Ascending aorta (tissue), 2 donors: ENCODE results near the gene NSD1. TPM values are rescaled to one million over a fixed set of nuclear protein-coding genes. Genes with fewer than 3 reads are reported as not detected.
A peak's percentile ranks its signal among the peaks of the same experiment; 100 is the strongest.

Source experiments
- DNase-seq, 2 donors: peaks; one replicate each; pipeline ENCODE4 v3.0.0-alpha.2; 2019; ENCODE audit warnings: low spot score in 2 of 2
- H3K27ac ChIP-seq, 2 donors: fragments of 200-600 bp; sonication (generic); one replicate each; pipeline ENCODE4 v1.5.1; 2016 to 2017; ENCODE audit warnings: mild to moderate bottlenecking in 1 of 2
- H3K27me3 ChIP-seq: fragments of 200-600 bp; sonication (generic); one replicate; pipeline ENCODE4 v1.5.1; 2017
- H3K36me3 ChIP-seq, 2 donors: fragments of 200-600 bp; sonication (generic); one replicate each; pipeline ENCODE4 v1.5.1; 2016
- H3K4me1 ChIP-seq, 2 donors: fragments of 200-600 bp; sonication (generic); one replicate each; pipeline ENCODE4 v1.5.1; 2016 to 2017; ENCODE audit warnings: mild to moderate bottlenecking in 1 of 2
- H3K4me3 ChIP-seq, 2 donors: fragments of 200-600 bp; sonication (generic); one replicate each; pipeline ENCODE4 v1.5.1; 2016 to 2017; ENCODE audit warnings: mild to moderate bottlenecking in 1 of 2
- H3K9me3 ChIP-seq, 2 donors: fragments of 200-600 bp; sonication (generic); one replicate each; pipeline ENCODE4 v1.5.1; 2016
- intact Hi-C: fragments of 100-400 bp; cut with DNase I; formaldehyde crosslinking; loops from one replicate; pipeline ENCODE4 v1.15.1; 2023
- total RNA-seq: library from RNA; depleted of rRNA; stranded (reverse); fragments of >200 nt; gene quantifications from one replicate; pipeline ENCODE4 v1.1.0, GENCODE V29; 2016
- TF ChIP-seq, protein P1 (sequence below), 3 experiments: fragments of 200-600 bp in 2 of 3; fragments of 450-650 bp in 1 of 3; sonication (generic) in 2 of 3; IDR thresholded peaks; one replicate each; pipeline ENCODE4 v1.5.1; 2016 to 2019; ENCODE audit warnings: antibody characterized with exemption in 3 of 3, mild to moderate bottlenecking in 1 of 3, moderate library complexity in 1 of 3

NSD1 gene
- total RNA-seq, 1 donor from 2014 or later: 22.7 TPM

DNA sequence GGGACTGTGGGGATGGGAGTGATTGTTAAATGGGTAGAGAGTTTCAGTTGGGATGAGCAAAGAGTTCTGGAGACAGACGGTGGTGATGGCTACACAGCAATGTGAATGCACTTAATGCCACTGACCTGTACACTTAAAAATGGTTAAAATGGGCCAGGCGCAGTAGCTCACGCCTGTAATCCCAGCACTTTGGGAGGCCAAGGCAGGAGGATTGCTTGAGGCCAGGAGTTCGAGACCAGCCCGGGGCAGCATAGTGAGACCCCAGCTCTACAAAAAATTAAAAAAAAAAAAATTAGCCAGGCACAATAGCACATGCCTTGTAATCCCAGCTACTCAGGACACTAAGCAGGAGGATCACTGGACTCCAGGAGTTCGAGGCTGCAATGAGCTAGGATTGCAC, 210.2 kb downstream of the NSD1 start:
- Histone ChIP-seq H3K36me3 (peaks cover 16 to 31% of the 10 kb centered on the region in 2 donors), H3K4me1 (peaks cover 0 to 6% of the 10 kb centered on the region in 2 donors), H3K27ac (no peak overlapping the region), H3K9me3 (no peaks in the 10 kb centered on the region), H3K4me3 (no peak overlapping the region), H3K27me3 (no peaks in the 10 kb centered on the region)
- no peak for DNase-seq
- TF ChIP-seq, protein P1, sequence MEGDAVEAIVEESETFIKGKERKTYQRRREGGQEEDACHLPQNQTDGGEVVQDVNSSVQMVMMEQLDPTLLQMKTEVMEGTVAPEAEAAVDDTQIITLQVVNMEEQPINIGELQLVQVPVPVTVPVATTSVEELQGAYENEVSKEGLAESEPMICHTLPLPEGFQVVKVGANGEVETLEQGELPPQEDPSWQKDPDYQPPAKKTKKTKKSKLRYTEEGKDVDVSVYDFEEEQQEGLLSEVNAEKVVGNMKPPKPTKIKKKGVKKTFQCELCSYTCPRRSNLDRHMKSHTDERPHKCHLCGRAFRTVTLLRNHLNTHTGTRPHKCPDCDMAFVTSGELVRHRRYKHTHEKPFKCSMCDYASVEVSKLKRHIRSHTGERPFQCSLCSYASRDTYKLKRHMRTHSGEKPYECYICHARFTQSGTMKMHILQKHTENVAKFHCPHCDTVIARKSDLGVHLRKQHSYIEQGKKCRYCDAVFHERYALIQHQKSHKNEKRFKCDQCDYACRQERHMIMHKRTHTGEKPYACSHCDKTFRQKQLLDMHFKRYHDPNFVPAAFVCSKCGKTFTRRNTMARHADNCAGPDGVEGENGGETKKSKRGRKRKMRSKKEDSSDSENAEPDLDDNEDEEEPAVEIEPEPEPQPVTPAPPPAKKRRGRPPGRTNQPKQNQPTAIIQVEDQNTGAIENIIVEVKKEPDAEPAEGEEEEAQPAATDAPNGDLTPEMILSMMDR (IDR thresholded peaks at IDR 0.05): no peak
- intact Hi-C loops: no loop called here

DNA sequence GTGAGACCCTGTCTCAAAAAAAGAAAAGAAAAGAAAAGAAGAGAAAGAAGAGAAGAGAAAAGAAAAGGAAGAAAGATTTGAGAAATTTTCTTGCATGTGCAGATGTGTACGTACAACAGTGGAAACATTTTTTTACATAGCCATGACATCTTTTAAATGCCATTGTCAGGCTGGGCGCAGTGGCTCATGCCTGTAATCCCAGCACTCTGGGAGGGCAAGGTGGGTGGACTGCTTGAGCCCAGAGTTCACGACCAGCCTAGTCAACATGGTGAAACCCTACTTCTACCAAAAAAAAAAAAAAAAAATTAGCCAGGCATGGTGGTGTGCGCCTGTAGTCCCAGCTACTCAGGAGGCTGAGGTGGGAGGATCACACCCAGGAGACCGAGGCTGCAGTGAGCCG, 211.3 kb downstream of the NSD1 start:
- intact Hi-C loops: no loop called here
- TF ChIP-seq, protein P1 (IDR thresholded peaks at IDR 0.05): no peak
- no peak for DNase-seq
- H3K4me3 ChIP-seq: no peak overlapping the region
- peaks cover 16 to 27% of the 10 kb centered on the region in 2 donors for H3K36me3 ChIP-seq
- no peak overlapping the region for H3K27ac ChIP-seq
- H3K27me3 ChIP-seq: no peaks in the 10 kb centered on the region
- H3K4me1 ChIP-seq: peaks cover 0 to 12% of the 10 kb centered on the region in 2 donors
- H3K9me3 ChIP-seq: no peaks in the 10 kb centered on the region

DNA sequence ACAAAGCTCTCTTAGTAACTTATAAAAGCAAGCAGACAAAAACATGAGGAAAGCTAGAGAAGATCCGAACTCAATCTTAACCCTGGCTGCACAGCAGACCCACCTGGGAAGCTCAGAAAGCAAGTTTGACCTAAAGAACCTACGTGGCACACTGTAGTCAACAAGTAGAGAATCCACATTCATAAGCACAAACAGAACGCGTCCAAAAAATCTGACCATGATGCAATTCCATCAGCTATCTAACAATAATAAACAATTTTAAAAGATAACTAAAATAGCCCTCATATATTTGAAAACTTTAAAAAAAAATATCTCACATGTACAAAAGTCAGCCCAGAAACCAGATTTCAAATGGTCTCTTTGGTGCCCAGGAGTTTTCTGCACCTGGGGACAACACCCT, 213.2 kb downstream of the NSD1 start:
- intact Hi-C loops: no loop called here
- H3K4me1 ChIP-seq: peaks cover 7 to 21% of the 10 kb centered on the region in 2 donors
- TF ChIP-seq, protein P1 (IDR thresholded peaks at IDR 0.05): no peak
- DNase-seq: no peak
- no peak overlapping the region for H3K27ac ChIP-seq
- no peaks in the 10 kb centered on the region for H3K27me3 ChIP-seq
- peaks cover 10 to 20% of the 10 kb centered on the region in 2 donors for H3K36me3 ChIP-seq
- no peak overlapping the region for H3K4me3 ChIP-seq
- no peaks in the 10 kb centered on the region for H3K9me3 ChIP-seq

DNA sequence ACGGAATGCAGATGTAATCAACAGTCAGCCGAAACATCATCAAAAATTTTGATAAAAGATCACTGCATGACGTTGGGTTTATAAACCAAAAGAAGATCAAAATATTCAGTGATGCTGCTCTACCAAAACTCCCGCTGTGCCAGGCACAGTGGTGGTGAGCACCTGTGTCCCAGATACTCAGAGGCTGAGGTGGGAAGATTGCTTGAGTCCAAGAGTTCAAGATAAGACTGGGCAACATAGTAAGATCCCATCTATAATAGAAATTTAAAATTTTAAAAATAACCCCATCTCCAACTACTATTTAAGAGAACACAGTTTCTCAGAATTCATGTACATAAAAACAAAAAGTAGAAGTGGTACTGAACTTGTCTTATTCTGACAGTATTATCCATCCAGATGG, 214.1 kb downstream of the NSD1 start:
- Histone ChIP-seq H3K27me3 (no peaks in the 10 kb centered on the region), H3K9me3 (no peaks in the 10 kb centered on the region), H3K36me3 (peaks cover 10 to 14% of the 10 kb centered on the region in 2 donors), H3K27ac (no peak overlapping the region), H3K4me3 (no peak overlapping the region), H3K4me1 (peaks cover 7 to 24% of the 10 kb centered on the region in 2 donors)
- DNase-seq: no peak
- intact Hi-C loops: no loop called here
- TF ChIP-seq, protein P1 (IDR thresholded peaks at IDR 0.05): no peak

DNA sequence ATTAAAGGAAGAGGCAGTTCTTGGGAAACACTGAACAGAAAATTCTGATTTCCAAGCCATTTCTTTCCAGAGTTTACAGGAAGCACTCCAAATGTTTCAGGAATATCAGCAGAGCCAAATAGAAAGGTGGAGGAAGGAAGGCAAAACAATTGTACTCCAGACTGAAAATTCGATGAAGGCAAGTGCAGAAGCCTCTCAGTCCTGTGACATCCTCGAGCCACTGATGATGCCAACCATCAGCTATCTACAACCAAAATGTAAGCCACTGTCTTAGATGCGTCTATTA, 215.7 kb downstream of the NSD1 start:
- intact Hi-C loops: no loop called here
- no peak for DNase-seq
- TF ChIP-seq, protein P1 (IDR thresholded peaks at IDR 0.05): no peak
- Histone ChIP-seq H3K9me3 (no peaks in the 10 kb centered on the region), H3K27me3 (no peaks in the 10 kb centered on the region), H3K36me3 (peaks cover 10 to 14% of the 10 kb centered on the region in 2 donors), H3K4me1 (peaks cover 7 to 24% of the 10 kb centered on the region in 2 donors), H3K27ac (no peak overlapping the region), H3K4me3 (no peak overlapping the region)

DNA sequence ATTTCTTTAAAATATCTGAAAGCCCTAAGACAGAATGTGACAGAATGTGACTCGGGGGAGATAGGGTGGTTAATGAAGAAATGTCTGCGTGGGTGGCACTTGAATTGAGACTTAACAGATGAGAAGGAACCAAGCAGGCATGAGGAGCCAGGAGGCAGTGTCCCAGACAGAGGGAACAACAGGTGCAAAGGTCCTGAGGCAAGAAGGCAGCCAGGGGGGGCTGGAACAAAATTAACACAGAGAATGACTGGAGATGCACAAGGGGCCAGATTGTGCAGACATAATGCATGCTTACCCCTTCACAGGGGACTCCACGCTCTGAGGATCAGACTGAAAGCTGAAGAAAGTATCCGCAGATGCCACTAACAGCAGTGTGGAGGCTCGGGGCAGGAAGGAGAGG, 216.2 kb downstream of the NSD1 start:
- peaks cover 6 to 14% of the 10 kb centered on the region in 2 donors for H3K36me3 ChIP-seq
- H3K9me3 ChIP-seq: no peaks in the 10 kb centered on the region
- H3K27ac ChIP-seq: no peak overlapping the region
- TF ChIP-seq, protein P1 (IDR thresholded peaks at IDR 0.05): no peak
- no peak for DNase-seq
- H3K4me3 ChIP-seq: peak overlapping the region; percentile 68 to 71
- peaks cover 7 to 24% of the 10 kb centered on the region in 2 donors for H3K4me1 ChIP-seq
- intact Hi-C loops: loop anchor here (2.0 kb wide), 1 partner anchor 37 kb away; no protein-coding TSS in a partner anchor
- H3K27me3 ChIP-seq: no peaks in the 10 kb centered on the region
